ENCODE data around the gene NTM. TPM values are rescaled to one million over a fixed set of nuclear protein-coding genes. Genes with fewer than 3 reads are reported as not detected.

Gene NTM
- total RNA-seq, 1 experiment from 2014 or later, result 0.73 TPM

- no peak overlapping the region for H3K27ac Mint-ChIP-seq (ENCODE audit: unreplicated experiment)
- BruUV-seq (replicated peaks), result no TSS peak
- no peak for DNase-seq
- H3K4me1 Mint-ChIP-seq (ENCODE audit: low read depth, unreplicated experiment), result no peaks in the 10 kb centered on the region
- no peaks in the 10 kb centered on the region for H3K4me1 ChIP-seq
- POLR2A ChIA-PET, result no interaction called here
- H3K36me3 ChIP-seq (ENCODE audit: control insufficient read depth, insufficient read depth, low read length), result no peaks in the 10 kb centered on the region
- no peaks in the 10 kb centered on the region; the same call in 1 of the 2 replicates for H3K9me3 ChIP-seq
- intact Hi-C loops (cut with micrococcal nuclease; ENCODE audit: unreplicated experiment), result no loop called here
- CTCF ChIA-PET, result no interaction called here
- peaks cover 10% of the 10 kb centered on the region for H3K27me3 Mint-ChIP-seq (ENCODE audit: insufficient read depth, unreplicated experiment)
- H3K27me3 ChIP-seq (replicated peaks; ENCODE audit: control insufficient read depth, insufficient read depth, low read length), result no peaks in the 10 kb centered on the region
- TF ChIP-seq, protein P1, sequence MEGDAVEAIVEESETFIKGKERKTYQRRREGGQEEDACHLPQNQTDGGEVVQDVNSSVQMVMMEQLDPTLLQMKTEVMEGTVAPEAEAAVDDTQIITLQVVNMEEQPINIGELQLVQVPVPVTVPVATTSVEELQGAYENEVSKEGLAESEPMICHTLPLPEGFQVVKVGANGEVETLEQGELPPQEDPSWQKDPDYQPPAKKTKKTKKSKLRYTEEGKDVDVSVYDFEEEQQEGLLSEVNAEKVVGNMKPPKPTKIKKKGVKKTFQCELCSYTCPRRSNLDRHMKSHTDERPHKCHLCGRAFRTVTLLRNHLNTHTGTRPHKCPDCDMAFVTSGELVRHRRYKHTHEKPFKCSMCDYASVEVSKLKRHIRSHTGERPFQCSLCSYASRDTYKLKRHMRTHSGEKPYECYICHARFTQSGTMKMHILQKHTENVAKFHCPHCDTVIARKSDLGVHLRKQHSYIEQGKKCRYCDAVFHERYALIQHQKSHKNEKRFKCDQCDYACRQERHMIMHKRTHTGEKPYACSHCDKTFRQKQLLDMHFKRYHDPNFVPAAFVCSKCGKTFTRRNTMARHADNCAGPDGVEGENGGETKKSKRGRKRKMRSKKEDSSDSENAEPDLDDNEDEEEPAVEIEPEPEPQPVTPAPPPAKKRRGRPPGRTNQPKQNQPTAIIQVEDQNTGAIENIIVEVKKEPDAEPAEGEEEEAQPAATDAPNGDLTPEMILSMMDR (IDR thresholded peaks at IDR 0.05; ENCODE audit: insufficient read depth in 1 of 2, low read depth in 1 of 2, low read length in 1 of 2, severe bottlenecking in 1 of 2, unreplicated experiment in 1 of 2), result no peak
- H3K4me3 ChIP-seq (ENCODE audit: low read depth, low read length), result no peak overlapping the region
- H3K4me3 Mint-ChIP-seq (ENCODE audit: unreplicated experiment), result no peak overlapping the region
- H3K36me3 Mint-ChIP-seq (ENCODE audit: insufficient read depth, unreplicated experiment), result no peaks in the 10 kb centered on the region
- no peaks in the 10 kb centered on the region for H3K9me3 Mint-ChIP-seq (ENCODE audit: unreplicated experiment)
Measured at GRCh38 chr11:132022733-132023478, 652.5 kb downstream of the NTM start.

DNA sequence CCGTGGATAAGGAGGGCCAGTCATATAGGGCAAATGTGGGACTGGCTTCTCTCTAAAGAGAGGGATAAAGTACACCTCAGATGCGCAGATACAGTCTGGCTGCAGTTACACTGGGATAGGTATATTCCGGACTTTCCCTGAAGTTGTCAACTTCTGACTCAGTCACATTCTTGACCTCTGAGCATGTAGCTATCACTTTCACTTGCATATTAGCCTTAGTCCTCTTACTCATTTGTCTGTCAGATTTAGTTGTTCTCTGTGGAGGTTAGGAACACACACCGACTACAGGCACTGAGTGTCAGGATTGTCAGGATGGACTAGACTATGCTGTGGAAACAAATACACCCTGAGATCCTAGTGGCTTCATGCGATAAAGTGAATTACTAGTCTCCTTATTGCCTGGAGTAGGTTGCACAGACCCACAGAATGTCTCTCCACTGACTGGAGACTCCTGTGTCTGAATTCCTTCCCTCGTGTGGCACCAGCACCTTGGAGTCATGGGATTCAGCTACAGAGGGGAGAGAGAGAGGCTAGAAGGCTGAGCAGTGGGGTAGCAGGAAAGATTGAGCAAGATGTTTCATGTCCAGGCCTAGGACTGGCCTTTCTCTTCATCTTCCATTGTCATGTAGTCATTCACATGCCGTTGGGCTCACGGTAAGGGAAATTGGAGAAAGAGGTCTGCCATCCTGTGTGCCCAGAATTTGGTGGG lies 654.3 kb downstream of the NTM start:
- intact Hi-C loops (cut with micrococcal nuclease; ENCODE audit: unreplicated experiment), result no loop called here
- TF ChIP-seq, protein P1 (IDR thresholded peaks at IDR 0.05; ENCODE audit: insufficient read depth in 1 of 2, low read depth in 1 of 2, low read length in 1 of 2, severe bottlenecking in 1 of 2, unreplicated experiment in 1 of 2), result no peak
- Mint-ChIP-seq H3K4me3 (ENCODE audit: unreplicated experiment) (no peak overlapping the region), H3K4me1 (ENCODE audit: low read depth, unreplicated experiment) (no peaks in the 10 kb centered on the region), H3K36me3 (ENCODE audit: insufficient read depth, unreplicated experiment) (no peaks in the 10 kb centered on the region), H3K27me3 (ENCODE audit: insufficient read depth, unreplicated experiment) (peaks cover 8% of the 10 kb centered on the region), H3K27ac (ENCODE audit: unreplicated experiment) (no peak overlapping the region), H3K9me3 (ENCODE audit: unreplicated experiment) (no peaks in the 10 kb centered on the region)
- H3K27me3 ChIP-seq (replicated peaks; ENCODE audit: control insufficient read depth, insufficient read depth, low read length), result no peaks in the 10 kb centered on the region
- ChIA-PET CTCF (no interaction called here), POLR2A (no interaction called here)
- no peaks in the 10 kb centered on the region; the same call in 1 of the 2 replicates for H3K9me3 ChIP-seq
- no peaks in the 10 kb centered on the region for H3K36me3 ChIP-seq (ENCODE audit: control insufficient read depth, insufficient read depth, low read length)
- no TSS peak for BruUV-seq (replicated peaks)
- no peaks in the 10 kb centered on the region for H3K4me1 ChIP-seq
- H3K4me3 ChIP-seq (ENCODE audit: low read depth, low read length), result no peak overlapping the region
- DNase-seq, result no peak

GRCh38 chr11:132026746-132027145 lies 656.3 kb downstream of the NTM start:
- no TSS peak for BruUV-seq (replicated peaks)
- ChIA-PET CTCF (no interaction called here), POLR2A (no interaction called here)
- Mint-ChIP-seq H3K36me3 (ENCODE audit: insufficient read depth, unreplicated experiment) (no peaks in the 10 kb centered on the region), H3K4me1 (ENCODE audit: low read depth, unreplicated experiment) (no peaks in the 10 kb centered on the region), H3K9me3 (ENCODE audit: unreplicated experiment) (no peaks in the 10 kb centered on the region), H3K27me3 (ENCODE audit: insufficient read depth, unreplicated experiment) (peaks cover 8% of the 10 kb centered on the region), H3K27ac (ENCODE audit: unreplicated experiment) (no peak overlapping the region), H3K4me3 (ENCODE audit: unreplicated experiment) (no peak overlapping the region)
- no peak for DNase-seq
- Histone ChIP-seq H3K36me3 (ENCODE audit: control insufficient read depth, insufficient read depth, low read length) (no peaks in the 10 kb centered on the region), H3K9me3 (no peaks in the 10 kb centered on the region), H3K4me3 (ENCODE audit: low read depth, low read length) (no peak overlapping the region), H3K4me1 (no peaks in the 10 kb centered on the region), H3K27me3 (replicated peaks; ENCODE audit: control insufficient read depth, insufficient read depth, low read length) (no peaks in the 10 kb centered on the region)
- TF ChIP-seq, protein P1 (IDR thresholded peaks at IDR 0.05; ENCODE audit: insufficient read depth in 1 of 2, low read depth in 1 of 2, low read length in 1 of 2, severe bottlenecking in 1 of 2, unreplicated experiment in 1 of 2), result no peak
- intact Hi-C loops (cut with micrococcal nuclease; ENCODE audit: unreplicated experiment), result no loop called here

Data from Caco-2 (cell line).